Inflammatory macrophage treated with lipopolysaccharide for 1 hour (primary cell): ENCODE measurements around the gene RPS26.
"Not testable (repeated sequence)": the region's sequence is repeated elsewhere in the genome, so short reads cannot be mapped to it uniquely, and the experiment has no call there.

ENCODE experiments used
- DNase-seq, 2 donors: peaks; one replicate each; pipeline ENCODE4 v3.0.0-alpha.2; 2020 to 2022

The RPS26 gene

GRCh38 chr12:56021889-56022497 lies 19.7 kb upstream of the RPS26 start:
- DNase-seq: peak; percentile 35 to 39

- DNase-seq: no peak
These were observed 13.1 kb upstream of the RPS26 start for GRCh38 chr12:56028511-56029165.

GRCh38 chr12:56029166-56029519 lies 12.6 kb upstream of the RPS26 start:
- DNase-seq: no peak

GRCh38 chr12:56029666-56030293 lies 11.9 kb upstream of the RPS26 start:
- peak; percentile 44 to 79 for DNase-seq

- no peak for DNase-seq
These were observed 9.7 kb upstream of the RPS26 start for GRCh38 chr12:56031987-56032386.

GRCh38 chr12:56034586-56035332 lies 7.0 kb upstream of the RPS26 start:
- DNase-seq: no peak

- DNase-seq: no peak
These were observed 4.6 kb upstream of the RPS26 start for GRCh38 chr12:56037161-56037560.

GRCh38 chr12:56038022-56038655 lies 3.6 kb upstream of the RPS26 start:
- DNase-seq: no peak

- DNase-seq: no peak
These were observed 1.6 kb upstream of the RPS26 start for GRCh38 chr12:56040151-56040550.

GRCh38 chr12:56040963-56041551 lies 661 bp upstream of the RPS26 start:
- no peak for DNase-seq

GRCh38 chr12:56042430-56042813 lies 704 bp downstream of the RPS26 start:
- DNase-seq: not testable (repeated sequence)

- DNase-seq: no peak
These were observed 1.1 kb downstream of the RPS26 start for GRCh38 chr12:56042843-56043242.

GRCh38 chr12:56046027-56046780 lies 4.5 kb downstream of the RPS26 start:
- DNase-seq: no peak

- no peak for DNase-seq
These were observed 11.7 kb downstream of the RPS26 start for GRCh38 chr12:56053407-56053893.

- not testable (repeated sequence) for DNase-seq
These were observed 18.2 kb downstream of the RPS26 start for GRCh38 chr12:56059964-56060363.

GRCh38 chr12:56061982-56062381 lies 20.3 kb downstream of the RPS26 start:
- DNase-seq: no peak

- no peak for DNase-seq
These were observed 21.3 kb downstream of the RPS26 start for GRCh38 chr12:56062996-56063395.

GRCh38 chr12:56071648-56072047 lies 29.9 kb downstream of the RPS26 start:
- no peak for DNase-seq

GRCh38 chr12:56074396-56074795 lies 32.7 kb downstream of the RPS26 start:
- DNase-seq: no peak

- not testable (repeated sequence) for DNase-seq
These were observed 36.2 kb downstream of the RPS26 start for GRCh38 chr12:56077966-56078365.

- DNase-seq: no peak
These were observed 36.7 kb downstream of the RPS26 start for GRCh38 chr12:56078427-56078826.
